ENCODE results near the gene NOD2.

NOD2 gene

DNA sequence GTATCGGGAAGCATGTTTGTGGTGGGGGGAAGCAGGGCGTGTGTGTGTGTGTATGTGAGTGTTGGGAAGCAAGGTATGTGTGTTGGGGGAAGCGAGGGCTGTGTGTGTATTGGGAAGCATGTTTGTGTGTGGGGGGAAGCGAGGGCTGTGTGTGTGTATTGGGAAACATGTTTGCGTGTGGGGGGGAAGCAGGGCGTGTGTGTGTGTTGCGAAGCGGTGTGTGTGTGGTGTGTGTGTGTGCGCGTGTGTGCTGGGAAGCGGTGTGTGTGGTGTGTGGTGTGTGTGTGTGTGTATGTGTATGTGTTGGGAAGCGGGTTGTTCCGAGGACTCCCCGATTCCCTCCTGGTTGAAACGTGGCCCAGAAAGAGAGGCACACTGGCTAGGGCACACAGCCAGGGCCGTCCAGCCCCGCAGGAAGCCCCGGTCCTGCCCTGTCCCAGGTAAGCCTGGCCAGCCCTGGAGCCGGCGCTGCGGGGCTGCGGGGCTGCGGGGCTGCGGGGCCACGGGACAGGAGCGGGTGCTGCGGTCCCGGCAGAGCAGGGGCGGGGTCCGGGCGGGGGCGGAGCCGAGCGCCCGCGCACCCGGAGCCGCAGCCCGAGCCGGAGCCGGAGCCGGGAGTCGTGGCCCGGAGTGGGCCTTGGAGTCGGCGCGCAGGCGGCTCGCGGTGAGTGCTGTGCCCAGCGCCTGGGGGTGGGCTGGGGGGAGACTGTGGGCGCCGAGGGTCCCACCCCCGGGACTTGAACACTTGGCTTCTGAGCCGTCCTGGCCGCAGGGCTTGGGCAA is at the start of gene NOD2:
NOD2 (plus strand) TSS at position 608 of the 783 bp plus-strand sequence. CDS start 5,890 bp downstream, outside the sequence.
- no peak within 1 kb of the TSS for H3K27ac ChIP-seq (ENCODE audit: low read length)
- H3K36me3 ChIP-seq (ENCODE audit: control insufficient read depth in 2 of 2, insufficient read depth in 2 of 2, low read length in 2 of 2): no peaks in the 10 kb centered on the region
- peaks cover 29% of the 10 kb centered on the region for H3K4me1 ChIP-seq (ENCODE audit: control insufficient read depth, insufficient read depth, low read length)
- H3K9me3 ChIP-seq (ENCODE audit: control insufficient read depth in 2 of 2, low read length in 2 of 2): no peaks in the 10 kb centered on the region
- peak within 1 kb of the TSS; percentile 42 to 43 for H3K9ac ChIP-seq (ENCODE audit: low read length in 2 of 2)
- H3K4me3 ChIP-seq (ENCODE audit: low read length in 2 of 2): peak within 1 kb of the TSS; percentile 38 to 69
- H3K27me3 ChIP-seq (ENCODE audit: control insufficient read depth in 1 of 2, insufficient read depth in 2 of 2, low read length in 2 of 2): no peaks in the 10 kb centered on the region

DNA sequence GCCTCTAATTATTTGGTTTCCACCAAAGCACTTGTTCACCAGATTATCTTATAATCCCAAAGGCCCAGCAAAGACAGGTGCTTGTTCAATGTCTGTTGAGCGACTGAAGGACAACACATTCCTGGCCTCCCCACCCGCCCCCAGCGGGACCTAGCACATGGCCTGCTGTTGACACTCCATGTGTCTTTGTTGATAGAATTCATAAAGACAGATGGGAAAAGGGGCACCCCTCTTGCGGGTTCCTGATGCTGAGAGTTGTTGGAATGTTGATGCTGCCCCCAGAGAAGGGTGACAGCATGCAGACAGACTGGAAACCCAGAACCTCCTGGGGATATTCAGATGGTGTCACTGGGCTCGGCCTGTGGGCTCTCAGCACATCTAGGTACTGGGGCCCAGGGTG is 49.2 kb upstream of the NOD2 start:
- Histone ChIP-seq H3K27ac (ENCODE audit: low read length) (no peak overlapping the region), H3K4me1 (ENCODE audit: control insufficient read depth, insufficient read depth, low read length) (peaks cover 5% of the 10 kb centered on the region), H3K36me3 (ENCODE audit: control insufficient read depth in 2 of 2, insufficient read depth in 2 of 2, low read length in 2 of 2) (peaks cover 2 to 14% of the 10 kb centered on the region in 2 donors), H3K9me3 (ENCODE audit: control insufficient read depth in 2 of 2, low read length in 2 of 2) (no peaks in the 10 kb centered on the region), H3K27me3 (ENCODE audit: control insufficient read depth in 1 of 2, insufficient read depth in 2 of 2, low read length in 2 of 2) (no peaks in the 10 kb centered on the region), H3K9ac (ENCODE audit: low read length in 2 of 2) (no peak overlapping the region), H3K4me3 (ENCODE audit: low read length in 2 of 2) (no peak overlapping the region)

DNA sequence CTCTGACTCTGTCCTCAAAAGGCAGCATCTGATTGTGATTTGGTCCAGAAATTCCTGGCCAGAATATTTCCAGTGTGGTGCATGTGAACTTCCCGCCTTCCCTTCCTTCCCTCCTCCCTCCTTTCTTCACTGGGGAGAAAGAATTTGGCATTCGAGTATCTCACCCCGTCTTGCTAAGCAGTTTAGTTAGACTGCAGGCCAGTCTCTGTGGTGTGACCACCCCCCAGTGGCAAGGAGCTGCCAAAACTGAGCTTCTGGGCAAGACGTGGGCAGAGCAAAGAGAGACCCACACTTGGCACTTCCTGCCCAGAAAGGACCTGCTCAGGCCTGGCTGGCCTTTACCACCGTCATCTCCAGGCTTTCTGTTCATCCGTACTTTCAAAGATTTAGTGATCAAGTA is 48.7 kb upstream of the NOD2 start:
- Histone ChIP-seq H3K4me1 (ENCODE audit: control insufficient read depth, insufficient read depth, low read length) (peaks cover 5% of the 10 kb centered on the region), H3K9ac (ENCODE audit: low read length in 2 of 2) (no peak overlapping the region), H3K9me3 (ENCODE audit: control insufficient read depth in 2 of 2, low read length in 2 of 2) (no peaks in the 10 kb centered on the region), H3K27me3 (ENCODE audit: control insufficient read depth in 1 of 2, insufficient read depth in 2 of 2, low read length in 2 of 2) (no peaks in the 10 kb centered on the region), H3K27ac (ENCODE audit: low read length) (no peak overlapping the region), H3K4me3 (ENCODE audit: low read length in 2 of 2) (no peak overlapping the region), H3K36me3 (ENCODE audit: control insufficient read depth in 2 of 2, insufficient read depth in 2 of 2, low read length in 2 of 2) (peaks cover 2 to 16% of the 10 kb centered on the region in 2 donors)

DNA sequence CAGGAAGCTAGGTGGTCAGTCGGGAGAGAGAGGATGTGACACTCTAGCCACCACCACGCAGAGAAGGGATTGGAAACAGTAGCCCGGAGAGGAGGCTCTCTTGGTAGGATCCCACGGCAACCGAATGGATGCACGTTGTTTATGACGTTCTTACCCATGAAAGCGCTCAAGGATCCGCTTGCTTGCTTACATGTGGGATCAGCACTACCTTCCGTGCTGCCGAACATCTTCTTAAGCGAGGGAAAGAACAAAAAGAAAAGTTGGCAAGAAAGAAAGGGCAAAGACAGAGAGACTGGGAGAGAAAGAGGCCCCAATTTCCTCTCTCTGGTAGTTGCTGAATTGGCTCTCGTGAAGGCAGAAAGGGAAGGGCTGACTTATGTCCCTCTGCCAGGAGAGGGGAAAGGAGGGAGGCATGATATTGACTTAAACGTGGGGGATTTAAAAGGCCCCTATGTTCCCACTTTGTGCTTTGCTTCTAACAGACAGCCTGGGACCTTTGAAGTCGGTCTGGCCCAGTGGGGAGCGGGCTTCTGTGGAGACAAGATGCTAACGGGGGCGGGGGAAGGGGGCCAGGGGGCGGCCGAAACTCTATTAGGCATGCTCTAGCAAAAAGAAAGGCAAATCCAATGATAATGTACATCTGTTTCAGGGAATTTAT is 47.7 kb upstream of the NOD2 start:
- Histone ChIP-seq H3K4me1 (ENCODE audit: control insufficient read depth, insufficient read depth, low read length) (peaks cover 5% of the 10 kb centered on the region), H3K27me3 (ENCODE audit: control insufficient read depth in 1 of 2, insufficient read depth in 2 of 2, low read length in 2 of 2) (no peaks in the 10 kb centered on the region), H3K4me3 (ENCODE audit: low read length in 2 of 2) (no peak overlapping the region), H3K9ac (ENCODE audit: low read length in 2 of 2) (no peak overlapping the region), H3K27ac (ENCODE audit: low read length) (no peak overlapping the region), H3K9me3 (ENCODE audit: control insufficient read depth in 2 of 2, low read length in 2 of 2) (no peaks in the 10 kb centered on the region), H3K36me3 (ENCODE audit: control insufficient read depth in 2 of 2, insufficient read depth in 2 of 2, low read length in 2 of 2) (peaks cover 2 to 16% of the 10 kb centered on the region in 2 donors)

DNA sequence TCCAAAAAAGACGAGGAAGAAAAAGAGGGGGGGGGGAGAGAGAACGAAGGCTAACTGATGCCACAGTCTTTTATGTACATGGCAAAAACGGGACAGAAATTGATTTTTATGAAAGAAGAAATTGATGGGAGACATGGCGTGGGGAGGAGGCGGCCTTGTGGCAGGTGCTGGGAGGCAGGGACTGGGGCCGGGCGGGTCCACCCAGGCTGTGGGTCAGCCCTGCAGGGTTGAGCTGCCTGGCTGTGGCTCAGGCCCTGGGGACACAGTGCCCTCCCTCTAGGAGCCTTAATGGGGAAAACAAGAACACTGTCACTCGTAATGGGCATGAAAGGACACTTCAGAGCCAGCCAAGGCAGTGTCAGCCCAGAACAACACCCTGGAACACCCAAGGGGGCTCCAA is 47.1 kb upstream of the NOD2 start:
- H3K27ac ChIP-seq (ENCODE audit: low read length): no peak overlapping the region
- no peaks in the 10 kb centered on the region for H3K9me3 ChIP-seq (ENCODE audit: control insufficient read depth in 2 of 2, low read length in 2 of 2)
- no peaks in the 10 kb centered on the region for H3K27me3 ChIP-seq (ENCODE audit: control insufficient read depth in 1 of 2, insufficient read depth in 2 of 2, low read length in 2 of 2)
- H3K4me3 ChIP-seq (ENCODE audit: low read length in 2 of 2): no peak overlapping the region
- H3K9ac ChIP-seq (ENCODE audit: low read length in 2 of 2): no peak overlapping the region
- peaks cover 5% of the 10 kb centered on the region for H3K4me1 ChIP-seq (ENCODE audit: control insufficient read depth, insufficient read depth, low read length)
- peaks cover 2 to 16% of the 10 kb centered on the region in 2 donors for H3K36me3 ChIP-seq (ENCODE audit: control insufficient read depth in 2 of 2, insufficient read depth in 2 of 2, low read length in 2 of 2)

DNA sequence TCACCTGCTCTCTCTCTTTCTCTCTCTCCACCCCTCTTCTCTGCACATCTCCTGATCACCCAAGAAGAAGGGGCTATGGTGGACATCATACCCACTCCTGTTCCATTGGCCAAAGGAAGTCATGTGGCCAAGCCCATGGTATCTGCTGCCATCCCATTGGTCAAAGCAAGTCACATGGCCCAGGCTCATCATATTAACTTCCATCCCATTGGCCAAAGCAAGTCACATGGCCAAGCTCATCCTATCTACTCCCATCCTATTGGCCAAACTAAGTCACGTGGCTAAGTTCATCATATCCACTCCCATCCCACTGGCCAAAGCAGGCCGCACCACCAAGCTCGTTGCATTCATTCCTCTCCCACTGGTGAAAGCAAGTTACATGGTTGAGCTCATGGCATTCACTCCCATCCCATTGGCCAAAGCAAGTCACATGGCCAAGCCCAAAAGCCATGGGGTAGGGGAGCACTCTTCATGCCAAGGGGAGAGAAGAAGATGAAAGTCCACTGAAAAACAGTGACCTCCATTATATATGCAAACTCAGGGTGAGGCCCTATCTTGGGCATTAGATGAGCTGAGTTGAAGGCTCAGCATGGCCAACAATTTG is 41.5 kb upstream of the NOD2 start:
- Histone ChIP-seq H3K27me3 (ENCODE audit: control insufficient read depth in 1 of 2, insufficient read depth in 2 of 2, low read length in 2 of 2) (no peaks in the 10 kb centered on the region), H3K27ac (ENCODE audit: low read length) (no peak overlapping the region), H3K9ac (ENCODE audit: low read length in 2 of 2) (no peak overlapping the region), H3K4me1 (ENCODE audit: control insufficient read depth, insufficient read depth, low read length) (peaks cover 2% of the 10 kb centered on the region), H3K9me3 (ENCODE audit: control insufficient read depth in 2 of 2, low read length in 2 of 2) (no peaks in the 10 kb centered on the region), H3K4me3 (ENCODE audit: low read length in 2 of 2) (no peak overlapping the region), H3K36me3 (ENCODE audit: control insufficient read depth in 2 of 2, insufficient read depth in 2 of 2, low read length in 2 of 2) (peaks cover 2 to 12% of the 10 kb centered on the region in 2 donors)

DNA sequence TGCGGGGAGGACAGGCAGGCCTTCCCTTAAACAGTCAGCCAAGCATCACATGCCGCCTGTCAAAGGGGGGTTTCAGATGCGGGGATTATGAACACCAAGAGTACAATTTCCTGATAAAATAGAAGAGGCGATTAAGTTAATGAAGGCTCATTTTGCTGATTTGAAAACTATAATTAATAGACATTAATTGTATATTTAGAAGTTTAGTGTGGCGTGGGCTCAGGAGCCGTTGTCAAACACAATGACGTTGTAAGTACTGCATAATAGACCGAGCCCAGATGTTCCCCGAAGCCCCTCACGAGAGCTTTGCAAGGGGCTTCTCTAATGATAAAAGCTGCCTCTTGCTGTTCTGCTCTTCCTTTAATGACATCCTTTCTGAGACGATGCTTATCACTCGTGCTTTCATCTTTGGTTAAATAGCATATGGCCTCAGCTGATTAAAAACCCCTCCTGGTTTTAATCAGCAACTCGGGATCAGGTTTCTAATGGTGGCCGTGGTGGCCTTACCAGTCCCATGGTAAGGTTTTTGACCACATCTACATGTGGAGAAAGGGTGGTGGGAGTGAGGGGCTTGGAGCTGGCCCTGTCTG is 40.5 kb upstream of the NOD2 start:
- H3K9me3 ChIP-seq (ENCODE audit: control insufficient read depth in 2 of 2, low read length in 2 of 2): no peaks in the 10 kb centered on the region
- H3K4me3 ChIP-seq (ENCODE audit: low read length in 2 of 2): no peak overlapping the region
- peaks cover 2 to 9% of the 10 kb centered on the region in 2 donors for H3K36me3 ChIP-seq (ENCODE audit: control insufficient read depth in 2 of 2, insufficient read depth in 2 of 2, low read length in 2 of 2)
- no peak overlapping the region for H3K9ac ChIP-seq (ENCODE audit: low read length in 2 of 2)
- no peaks in the 10 kb centered on the region for H3K27me3 ChIP-seq (ENCODE audit: control insufficient read depth in 1 of 2, insufficient read depth in 2 of 2, low read length in 2 of 2)
- H3K4me1 ChIP-seq (ENCODE audit: control insufficient read depth, insufficient read depth, low read length): peaks cover 2% of the 10 kb centered on the region
- no peak overlapping the region for H3K27ac ChIP-seq (ENCODE audit: low read length)

DNA sequence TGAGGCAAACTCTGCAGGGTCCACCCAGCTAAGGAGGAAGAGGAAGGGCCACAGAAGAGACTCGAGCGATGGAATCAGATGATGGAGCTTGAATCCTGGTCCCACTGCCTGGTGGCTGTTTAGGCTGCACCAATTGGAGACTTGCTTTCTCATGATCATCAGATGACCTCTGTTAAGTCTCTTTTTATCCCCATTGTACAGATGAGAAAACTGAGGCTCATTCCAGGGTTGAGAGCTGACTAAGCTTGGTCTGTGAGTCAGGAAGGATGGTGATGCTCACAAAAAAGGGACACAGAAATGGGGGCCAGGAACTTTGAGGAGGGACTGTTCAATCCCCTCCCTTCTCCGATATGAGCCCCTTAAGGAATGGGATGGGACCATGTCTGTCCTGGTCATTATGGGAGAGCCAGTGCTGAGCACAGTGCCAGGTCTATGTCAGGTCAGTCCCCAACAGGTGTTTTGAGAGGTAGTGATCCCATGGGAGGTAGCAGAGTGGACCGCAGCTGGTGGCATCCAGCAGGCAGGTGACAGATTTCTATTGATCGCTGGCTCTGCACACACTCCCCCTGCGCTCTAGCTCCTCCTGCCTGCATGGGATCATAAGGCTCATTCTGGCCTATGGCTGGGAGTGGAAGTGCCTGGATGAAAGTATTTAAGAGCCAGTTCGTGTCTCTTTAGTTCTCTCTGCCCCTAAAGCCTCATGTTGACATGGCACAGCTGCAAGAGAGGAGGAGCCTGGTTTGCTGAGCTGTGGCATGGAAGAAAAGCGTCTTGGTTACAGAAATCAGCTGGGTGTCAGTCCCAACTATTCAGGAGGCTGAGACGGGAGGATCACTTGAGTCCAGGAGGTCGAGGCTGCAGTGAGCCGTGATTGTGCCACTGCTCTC is 39.5 kb upstream of the NOD2 start:
- H3K4me3 ChIP-seq (ENCODE audit: low read length in 2 of 2): no peak overlapping the region
- peaks cover 0 to 3% of the 10 kb centered on the region in 2 donors for H3K36me3 ChIP-seq (ENCODE audit: control insufficient read depth in 2 of 2, insufficient read depth in 2 of 2, low read length in 2 of 2)
- no peak overlapping the region for H3K9ac ChIP-seq (ENCODE audit: low read length in 2 of 2)
- H3K9me3 ChIP-seq (ENCODE audit: control insufficient read depth in 2 of 2, low read length in 2 of 2): no peaks in the 10 kb centered on the region
- H3K4me1 ChIP-seq (ENCODE audit: control insufficient read depth, insufficient read depth, low read length): peaks cover 2% of the 10 kb centered on the region
- H3K27me3 ChIP-seq (ENCODE audit: control insufficient read depth in 1 of 2, insufficient read depth in 2 of 2, low read length in 2 of 2): no peaks in the 10 kb centered on the region
- no peak overlapping the region for H3K27ac ChIP-seq (ENCODE audit: low read length)

DNA sequence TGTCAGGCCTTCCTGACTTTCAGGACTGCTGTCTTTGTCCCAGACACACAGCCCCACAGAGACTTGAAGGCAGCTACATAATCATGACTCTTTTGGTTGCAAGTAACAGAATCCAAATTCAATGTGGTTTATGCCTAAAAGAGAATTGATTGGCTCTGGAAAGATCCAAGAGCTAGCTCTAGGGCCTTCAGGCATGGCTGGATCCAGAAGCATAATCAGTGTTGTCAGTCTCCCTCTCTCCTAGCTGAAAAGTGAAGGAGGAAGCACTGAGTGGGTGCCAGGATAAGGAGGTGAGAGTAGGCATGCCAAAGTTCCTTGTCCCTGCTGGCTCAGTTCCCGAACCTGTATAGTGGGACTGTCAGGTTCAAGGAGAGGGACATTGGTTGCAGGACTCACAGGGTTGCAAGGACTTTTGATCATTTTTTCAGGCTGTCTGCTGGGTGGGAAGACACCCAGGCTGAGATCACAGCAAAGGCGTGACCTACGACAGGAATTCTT is 37.8 kb upstream of the NOD2 start:
- H3K4me1 ChIP-seq (ENCODE audit: control insufficient read depth, insufficient read depth, low read length): peaks cover 2% of the 10 kb centered on the region
- no peak overlapping the region for H3K9ac ChIP-seq (ENCODE audit: low read length in 2 of 2)
- no peaks in the 10 kb centered on the region for H3K9me3 ChIP-seq (ENCODE audit: control insufficient read depth in 2 of 2, low read length in 2 of 2)
- H3K27ac ChIP-seq (ENCODE audit: low read length): no peak overlapping the region
- H3K36me3 ChIP-seq (ENCODE audit: control insufficient read depth in 2 of 2, insufficient read depth in 2 of 2, low read length in 2 of 2): no peaks in the 10 kb centered on the region
- H3K4me3 ChIP-seq (ENCODE audit: low read length in 2 of 2): no peak overlapping the region
- no peaks in the 10 kb centered on the region for H3K27me3 ChIP-seq (ENCODE audit: control insufficient read depth in 1 of 2, insufficient read depth in 2 of 2, low read length in 2 of 2)

DNA sequence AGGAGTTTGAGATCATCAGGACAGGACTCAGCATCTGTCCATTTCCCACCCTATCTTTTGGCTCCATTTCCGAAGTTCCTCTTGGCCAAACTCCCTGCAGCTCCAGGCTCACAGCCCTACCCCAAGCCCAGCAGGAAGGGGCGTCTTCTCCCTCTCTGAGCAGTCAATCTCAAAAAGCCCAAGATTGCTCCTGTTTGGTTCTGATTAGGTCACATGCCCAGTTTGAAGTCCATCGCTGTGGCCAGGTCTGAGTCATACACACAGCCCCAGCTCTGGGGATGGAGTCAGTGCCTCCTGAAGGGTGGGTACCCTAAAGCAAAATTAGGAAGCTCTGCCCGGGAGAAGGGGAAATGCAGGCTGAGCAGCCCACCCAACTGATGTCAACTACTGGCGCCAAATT is 36.2 kb upstream of the NOD2 start:
- Histone ChIP-seq H3K4me3 (ENCODE audit: low read length in 2 of 2) (no peak overlapping the region), H3K27ac (ENCODE audit: low read length) (no peak overlapping the region), H3K9ac (ENCODE audit: low read length in 2 of 2) (no peak overlapping the region), H3K27me3 (ENCODE audit: control insufficient read depth in 1 of 2, insufficient read depth in 2 of 2, low read length in 2 of 2) (no peaks in the 10 kb centered on the region), H3K9me3 (ENCODE audit: control insufficient read depth in 2 of 2, low read length in 2 of 2) (no peaks in the 10 kb centered on the region), H3K36me3 (ENCODE audit: control insufficient read depth in 2 of 2, insufficient read depth in 2 of 2, low read length in 2 of 2) (no peaks in the 10 kb centered on the region), H3K4me1 (ENCODE audit: control insufficient read depth, insufficient read depth, low read length) (no peaks in the 10 kb centered on the region)
